Upper lobe of left lung (tissue), 4 donors: ENCODE measurements around the gene LILRB3.
"Not testable (repeated sequence)": the region's sequence is repeated elsewhere in the genome, so short reads cannot be mapped to it uniquely, and the experiment has no call there.

Source experiments
- POLR2A ChIP-seq, 4 donors: fragments of 450-650 bp; IDR thresholded peaks; one replicate each; pipeline ENCODE4 v1.5.1; 2016 to 2017; ENCODE audit warnings: antibody characterized with exemption in 4 of 4, mild to moderate bottlenecking in 2 of 4
- POLR2AphosphoS5 ChIP-seq, 2 donors: sonication (generic); formaldehyde crosslinking; IDR thresholded peaks; one replicate each; pipeline ENCODE4 v1.5.1; 2017; ENCODE audit warnings: antibody characterized with exemption in 2 of 2
- TF ChIP-seq, protein P1 (sequence below), 6 experiments: fragments of 450-650 bp in 4 of 6; fragments of 200-600 bp in 2 of 6; sonication (generic) in 2 of 6; IDR thresholded peaks; one replicate each; pipeline ENCODE4 v1.5.1; 2016 to 2019; ENCODE audit warnings: antibody characterized with exemption in 6 of 6

DNA sequence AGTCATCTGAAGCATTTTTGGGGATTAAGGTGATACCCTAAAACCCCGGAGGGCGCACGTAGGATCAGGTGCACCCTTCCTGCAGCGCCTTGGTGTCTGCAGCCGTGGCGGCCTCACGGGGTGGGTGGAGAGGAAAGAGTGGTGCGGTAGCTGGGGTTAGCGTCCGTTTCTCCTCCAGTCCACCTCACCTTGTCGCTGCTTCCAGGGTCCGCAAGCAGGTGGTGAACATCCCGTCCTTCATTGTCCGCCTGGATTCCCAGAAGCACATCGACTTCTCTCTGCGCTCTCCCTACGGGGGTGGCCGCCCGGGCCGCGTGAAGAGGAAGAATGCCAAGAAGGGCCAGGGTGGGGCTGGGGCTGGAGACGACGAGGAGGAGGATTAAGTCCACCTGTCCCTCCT lies 15.6 kb downstream of the LILRB3 start:
- TF ChIP-seq POLR2A, POLR2AphosphoS5 (IDR thresholded peaks at IDR 0.05): not testable (repeated sequence)
- TF ChIP-seq, protein P1, sequence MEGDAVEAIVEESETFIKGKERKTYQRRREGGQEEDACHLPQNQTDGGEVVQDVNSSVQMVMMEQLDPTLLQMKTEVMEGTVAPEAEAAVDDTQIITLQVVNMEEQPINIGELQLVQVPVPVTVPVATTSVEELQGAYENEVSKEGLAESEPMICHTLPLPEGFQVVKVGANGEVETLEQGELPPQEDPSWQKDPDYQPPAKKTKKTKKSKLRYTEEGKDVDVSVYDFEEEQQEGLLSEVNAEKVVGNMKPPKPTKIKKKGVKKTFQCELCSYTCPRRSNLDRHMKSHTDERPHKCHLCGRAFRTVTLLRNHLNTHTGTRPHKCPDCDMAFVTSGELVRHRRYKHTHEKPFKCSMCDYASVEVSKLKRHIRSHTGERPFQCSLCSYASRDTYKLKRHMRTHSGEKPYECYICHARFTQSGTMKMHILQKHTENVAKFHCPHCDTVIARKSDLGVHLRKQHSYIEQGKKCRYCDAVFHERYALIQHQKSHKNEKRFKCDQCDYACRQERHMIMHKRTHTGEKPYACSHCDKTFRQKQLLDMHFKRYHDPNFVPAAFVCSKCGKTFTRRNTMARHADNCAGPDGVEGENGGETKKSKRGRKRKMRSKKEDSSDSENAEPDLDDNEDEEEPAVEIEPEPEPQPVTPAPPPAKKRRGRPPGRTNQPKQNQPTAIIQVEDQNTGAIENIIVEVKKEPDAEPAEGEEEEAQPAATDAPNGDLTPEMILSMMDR (IDR thresholded peaks at IDR 0.05), result not testable (repeated sequence)
